Umbilical cord (tissue), 2 donors: ENCODE results near the gene ELF1. TPM values are rescaled to one million over a fixed set of nuclear protein-coding genes. Genes with fewer than 3 reads are reported as not detected.
"Not testable (repeated sequence)": the region's sequence is repeated elsewhere in the genome, so short reads cannot be mapped to it uniquely, and the experiment has no call there.

Experiments
- DNase-seq: peaks from one replicate; pipeline ENCODE4 v3.0.0-alpha.2; 2015; ENCODE audit warnings: low spot score
- total RNA-seq: library from RNA; depleted of rRNA; stranded (reverse); fragments of >200 nt; gene quantifications from one replicate; pipeline ENCODE4 v1.2.3, GENCODE V29; 2014; ENCODE audit warnings: low replicate concordance; ENCODE audit not compliant: insufficient read depth

The ELF1 gene
- total RNA-seq, 1 donor from 2014 or later = 67.4 TPM

DNA sequence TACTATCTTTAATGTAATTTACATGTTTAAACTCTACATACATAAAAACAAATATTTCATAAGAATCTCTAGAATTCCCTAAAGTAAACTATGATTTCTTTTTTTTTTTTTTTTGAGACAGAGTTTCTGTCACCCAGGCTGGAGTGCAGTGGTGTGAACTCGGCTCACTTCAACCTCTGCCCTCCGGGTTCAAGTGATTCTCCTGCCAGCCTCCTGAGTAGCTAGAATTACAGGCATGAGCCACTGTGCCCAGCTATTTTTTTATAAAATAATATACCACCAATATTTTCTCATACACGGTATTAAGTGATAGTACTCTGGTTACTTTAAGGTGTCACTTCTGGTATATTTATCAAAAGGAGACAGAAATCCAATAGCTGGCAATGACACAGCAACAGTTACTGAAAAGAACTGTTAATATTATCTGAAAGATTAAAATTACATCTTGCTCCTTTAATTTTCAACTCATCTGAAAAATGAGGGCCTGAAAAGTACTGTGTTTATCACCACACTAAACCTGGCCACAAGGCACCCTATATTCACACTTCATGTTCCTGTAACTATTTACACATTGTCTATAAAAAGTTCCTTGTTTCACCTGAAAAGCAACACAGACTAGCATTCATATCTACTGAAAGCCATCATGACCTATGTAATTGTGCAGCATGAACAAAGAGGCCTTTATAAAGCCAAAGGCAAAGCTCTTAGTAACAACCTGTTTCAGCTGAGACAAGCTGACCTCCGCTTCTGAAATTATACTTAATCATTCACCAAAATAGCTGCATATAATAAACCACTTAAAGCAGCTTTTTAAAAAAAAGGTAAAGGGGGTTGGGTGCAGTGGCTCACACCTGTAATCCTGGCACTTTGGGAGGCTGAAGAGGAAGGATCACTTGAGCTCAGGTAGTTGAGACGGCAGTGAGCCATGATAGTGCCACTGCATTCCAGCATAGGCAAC lies 123.6 kb downstream of the ELF1 start:
- DNase-seq = no peak

GRCh38 chr13:40893573-40893972 lies 125.5 kb downstream of the ELF1 start:
- DNase-seq = not testable (repeated sequence)

DNA sequence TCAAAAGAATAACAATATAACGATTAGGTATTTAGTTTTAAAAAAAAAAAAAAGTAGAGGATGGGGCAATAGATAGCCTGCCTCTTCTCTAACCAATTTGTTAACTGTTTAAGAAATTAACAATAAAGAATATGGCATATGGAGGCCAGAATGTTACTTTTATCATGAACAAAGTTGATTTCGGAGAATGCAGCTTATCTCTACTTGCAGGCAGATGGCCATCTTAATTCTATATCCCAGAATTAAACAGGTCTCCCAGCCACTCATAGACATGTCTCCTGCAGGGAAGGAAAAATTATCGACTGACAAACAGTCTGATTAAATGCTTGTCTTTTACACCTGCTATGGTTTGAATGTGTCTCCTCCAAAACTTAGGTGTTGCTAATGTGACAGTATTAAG lies 133.1 kb downstream of the ELF1 start:
- no peak for DNase-seq

DNA sequence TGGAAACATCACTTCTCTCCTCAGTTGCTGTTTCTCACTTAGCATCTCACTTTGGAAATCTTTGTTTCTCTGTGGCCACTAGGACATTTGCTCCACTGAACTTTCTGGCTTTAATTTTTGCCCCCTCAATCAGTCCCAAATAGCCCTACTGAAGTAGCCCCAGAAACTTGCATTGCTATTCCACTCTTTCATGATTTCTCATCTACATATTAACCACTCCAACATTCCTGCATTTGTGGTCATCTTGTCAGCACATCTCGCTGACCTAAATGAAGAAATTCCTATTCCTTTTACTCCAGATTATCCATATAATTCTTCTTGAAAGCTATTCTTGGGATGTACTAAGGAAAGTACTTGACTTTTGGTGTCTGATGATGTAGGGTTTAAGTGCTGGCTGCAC lies 134.9 kb downstream of the ELF1 start:
- DNase-seq = not testable (repeated sequence)

Other genes with a start within 250 kb of the ELF1 start
- gene MRPS31, start 248.1 kb downstream of the ELF1 start, total RNA-seq = 30.8 TPM
- 33.7 TPM for gene SLC25A15, start 229.7 kb downstream of the ELF1 start, total RNA-seq
- 24.1 TPM for gene WBP4, start 42.2 kb upstream of the ELF1 start, total RNA-seq
- 11.1 TPM for gene KBTBD6, start 113.5 kb upstream of the ELF1 start, total RNA-seq
- gene KBTBD7, start 175.3 kb upstream of the ELF1 start, total RNA-seq = 14.7 TPM
- gene MTRF1, start 244.3 kb upstream of the ELF1 start, total RNA-seq = 14.2 TPM